ENCODE results near the gene C1orf105.

C1orf105 gene

GRCh38 chr1:172460177-172460576 is 39.7 kb downstream of the C1orf105 start:
- Histone ChIP-seq H3K36me3 (replicated peaks; ENCODE audit: insufficient read depth, low read length) (no peaks in the 10 kb centered on the region), H3K9me3 (replicated peaks; ENCODE audit: insufficient read depth, low read length) (no peaks in the 10 kb centered on the region), H3K79me2 (ENCODE audit: low read length) (no peaks in the 10 kb centered on the region), H4K20me1 (ENCODE audit: insufficient read depth, low read length) (no peaks in the 10 kb centered on the region), H3F3A (ENCODE audit: insufficient read depth, low read length) (no peaks in the 10 kb centered on the region), H3K27me3 (replicated peaks; ENCODE audit: insufficient read depth, low read length) (no peaks in the 10 kb centered on the region), H2AFZ (ENCODE audit: low read length) (no peak overlapping the region), H3K4me2 (ENCODE audit: low read depth, low read length) (no peak overlapping the region), H3K27ac (ENCODE audit: low read length) (no peak overlapping the region), H3K4me1 (ENCODE audit: low read length) (no peaks in the 10 kb centered on the region), H3K9me2 (replicated peaks; ENCODE audit: insufficient read depth, low read length) (no peaks in the 10 kb centered on the region), H3K9ac (ENCODE audit: low read length) (no peak overlapping the region), H3K4me3 (ENCODE audit: low read length) (no peak overlapping the region)
- DNase-seq: no peak
- TF ChIP-seq CTCF (IDR thresholded peaks at IDR 0.05; ENCODE audit: low read length) (no peak), EZH2phosphoT487 (IDR thresholded peaks at IDR 0.05; ENCODE audit: low read length) (no peak), EZH2 (optimal IDR thresholded peaks at IDR 0.05; ENCODE audit: low read depth, low read length) (no peak)

GRCh38 chr1:172460887-172461315 is 40.4 kb downstream of the C1orf105 start:
- no peaks in the 10 kb centered on the region for H3K27me3 ChIP-seq (replicated peaks; ENCODE audit: insufficient read depth, low read length)
- H3K79me2 ChIP-seq (ENCODE audit: low read length): no peaks in the 10 kb centered on the region
- no peaks in the 10 kb centered on the region for H3K9me2 ChIP-seq (replicated peaks; ENCODE audit: insufficient read depth, low read length)
- no peak overlapping the region for H3K4me3 ChIP-seq (ENCODE audit: low read length)
- no peaks in the 10 kb centered on the region for H3K9me3 ChIP-seq (replicated peaks; ENCODE audit: insufficient read depth, low read length)
- TF ChIP-seq CTCF (IDR thresholded peaks at IDR 0.05; ENCODE audit: low read length) (no peak), EZH2 (optimal IDR thresholded peaks at IDR 0.05; ENCODE audit: low read depth, low read length) (no peak), EZH2phosphoT487 (IDR thresholded peaks at IDR 0.05; ENCODE audit: low read length) (no peak)
- H2AFZ ChIP-seq (ENCODE audit: low read length): no peak overlapping the region
- no peaks in the 10 kb centered on the region for H4K20me1 ChIP-seq (ENCODE audit: insufficient read depth, low read length)
- H3K27ac ChIP-seq (ENCODE audit: low read length): no peak overlapping the region
- H3K4me2 ChIP-seq (ENCODE audit: low read depth, low read length): no peak overlapping the region
- H3F3A ChIP-seq (ENCODE audit: insufficient read depth, low read length): no peaks in the 10 kb centered on the region
- DNase-seq: no peak
- H3K9ac ChIP-seq (ENCODE audit: low read length): no peak overlapping the region
- no peaks in the 10 kb centered on the region for H3K36me3 ChIP-seq (replicated peaks; ENCODE audit: insufficient read depth, low read length)
- no peaks in the 10 kb centered on the region for H3K4me1 ChIP-seq (ENCODE audit: low read length)

- DNase-seq: no peak
- no peaks in the 10 kb centered on the region for H4K20me1 ChIP-seq (ENCODE audit: insufficient read depth, low read length)
- H3K9ac ChIP-seq (ENCODE audit: low read length): no peak overlapping the region
- no peak overlapping the region for H2AFZ ChIP-seq (ENCODE audit: low read length)
- H3K9me3 ChIP-seq (replicated peaks; ENCODE audit: insufficient read depth, low read length): no peaks in the 10 kb centered on the region
- no peaks in the 10 kb centered on the region for H3K79me2 ChIP-seq (ENCODE audit: low read length)
- H3K27ac ChIP-seq (ENCODE audit: low read length): no peak overlapping the region
- no peak overlapping the region for H3K4me2 ChIP-seq (ENCODE audit: low read depth, low read length)
- H3K36me3 ChIP-seq (replicated peaks; ENCODE audit: insufficient read depth, low read length): no peaks in the 10 kb centered on the region
- no peaks in the 10 kb centered on the region for H3F3A ChIP-seq (ENCODE audit: insufficient read depth, low read length)
- TF ChIP-seq CTCF (IDR thresholded peaks at IDR 0.05; ENCODE audit: low read length) (no peak), EZH2phosphoT487 (IDR thresholded peaks at IDR 0.05; ENCODE audit: low read length) (no peak), EZH2 (optimal IDR thresholded peaks at IDR 0.05; ENCODE audit: low read depth, low read length) (no peak)
- no peaks in the 10 kb centered on the region for H3K27me3 ChIP-seq (replicated peaks; ENCODE audit: insufficient read depth, low read length)
- no peak overlapping the region for H3K4me3 ChIP-seq (ENCODE audit: low read length)
- H3K9me2 ChIP-seq (replicated peaks; ENCODE audit: insufficient read depth, low read length): no peaks in the 10 kb centered on the region
- H3K4me1 ChIP-seq (ENCODE audit: low read length): no peaks in the 10 kb centered on the region
Observed at GRCh38 chr1:172465617-172466016, 45.1 kb downstream of the C1orf105 start.

Data from MM.1S (cell line).